Ammon's horn (tissue), 1 donor: Measurements from ENCODE around the gene SCAP.

Experiments
- DNase-seq: peaks from one replicate; pipeline ENCODE4 v3.0.0-alpha.2; 2016; ENCODE audit warnings: low spot score

Gene SCAP

DNA sequence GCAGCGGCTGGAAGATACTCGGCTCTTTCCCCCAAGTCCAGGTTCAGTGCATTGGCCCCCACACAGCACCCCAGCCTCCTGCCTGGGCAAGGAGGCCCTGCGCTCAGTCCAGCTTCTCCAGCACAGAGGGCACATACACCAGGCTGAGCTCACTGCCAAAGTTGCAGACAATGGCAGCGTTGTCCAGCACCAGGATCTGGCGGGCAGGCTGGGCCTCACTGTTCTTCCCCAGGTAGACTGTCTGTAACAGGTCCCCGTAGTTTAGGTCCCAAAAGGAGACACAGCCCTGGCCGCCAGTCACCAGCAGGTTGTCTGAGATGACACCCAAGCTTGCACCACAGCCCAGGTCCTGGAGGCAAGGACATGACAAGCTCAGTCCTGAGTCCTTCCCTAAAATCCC is 62.0 kb downstream of the SCAP start:
- peak; percentile 91 for DNase-seq

DNA sequence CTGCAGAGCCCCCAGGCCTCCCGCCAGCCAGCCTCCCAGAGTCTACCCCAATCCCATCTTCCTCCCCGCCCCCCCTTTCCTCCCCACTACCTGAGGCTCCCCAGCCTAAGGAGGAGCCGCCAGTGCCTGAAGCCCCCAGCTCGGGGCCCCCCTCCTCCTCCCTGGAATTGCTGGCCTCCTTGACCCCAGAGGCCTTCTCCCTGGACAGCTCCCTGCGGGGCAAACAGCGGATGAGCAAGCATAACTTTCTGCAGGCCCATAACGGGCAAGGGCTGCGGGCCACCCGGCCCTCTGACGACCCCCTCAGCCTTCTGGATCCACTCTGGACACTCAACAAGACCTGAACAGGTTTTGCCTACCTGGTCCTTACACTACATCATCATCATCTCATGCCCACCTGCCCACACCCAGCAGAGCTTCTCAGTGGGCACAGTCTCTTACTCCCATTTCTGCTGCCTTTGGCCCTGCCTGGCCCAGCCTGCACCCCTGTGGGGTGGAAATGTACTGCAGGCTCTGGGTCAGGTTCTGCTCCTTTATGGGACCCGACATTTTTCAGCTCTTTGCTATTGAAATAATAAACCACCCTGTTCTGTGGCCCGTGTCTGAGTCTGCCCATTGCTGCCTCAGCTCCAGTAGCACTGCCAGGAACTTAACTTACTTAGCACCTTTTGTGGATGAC is 62.8 kb downstream of the SCAP start:
- no peak for DNase-seq

GRCh38 chr3:47412453-47412756 is 63.3 kb downstream of the SCAP start:
- DNase-seq = no peak

DNA sequence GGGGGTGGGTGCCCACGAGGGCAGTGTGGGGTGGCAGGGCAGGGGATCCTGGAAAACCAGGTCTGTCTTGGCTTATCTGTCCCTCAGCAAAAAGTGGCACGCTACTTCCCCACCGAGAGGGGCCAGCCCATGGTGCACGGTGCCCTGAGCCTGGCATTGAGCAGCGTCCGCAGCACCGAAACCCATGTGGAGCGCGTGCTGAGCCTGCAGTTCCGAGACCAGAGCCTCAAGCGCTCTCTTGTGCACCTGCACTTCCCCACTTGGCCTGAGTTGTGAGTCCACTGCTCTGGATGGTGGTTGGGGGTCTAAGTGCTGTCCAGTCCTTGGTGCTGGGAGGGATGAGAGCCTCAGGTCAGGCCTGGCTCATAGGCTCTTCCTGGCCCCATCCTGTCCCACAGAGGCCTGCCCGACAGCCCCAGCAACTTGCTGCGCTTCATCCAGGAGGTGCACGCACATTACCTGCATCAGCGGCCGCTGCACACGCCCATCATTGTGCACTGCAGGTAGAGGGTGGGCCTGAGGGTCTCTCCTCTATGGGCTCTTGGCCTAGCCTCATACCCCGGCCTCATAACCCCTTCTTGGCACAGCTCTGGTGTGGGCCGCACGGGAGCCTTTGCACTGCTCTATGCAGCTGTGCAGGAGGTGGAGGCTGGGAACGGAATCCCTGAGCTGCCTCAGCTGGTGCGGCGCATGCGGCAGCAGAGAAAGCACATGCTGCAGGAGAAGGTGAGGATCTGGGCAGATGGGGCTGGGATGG is 63.9 kb downstream of the SCAP start:
- DNase-seq = no peak

GRCh38 chr3:47410801-47411646 is 64.7 kb downstream of the SCAP start:
- DNase-seq = no peak

GRCh38 chr3:47410417-47410720 is 65.4 kb downstream of the SCAP start:
- DNase-seq = no peak

- no peak for DNase-seq
These were observed 65.9 kb downstream of the SCAP start for GRCh38 chr3:47409688-47410416.

GRCh38 chr3:47409284-47409683 is 66.5 kb downstream of the SCAP start:
- DNase-seq = no peak

- DNase-seq = no peak
These were observed 66.9 kb downstream of the SCAP start for GRCh38 chr3:47408839-47409229.

- no peak for DNase-seq
These were observed 67.6 kb downstream of the SCAP start for GRCh38 chr3:47407896-47408838.

- DNase-seq = no peak
These were observed 68.5 kb downstream of the SCAP start for GRCh38 chr3:47407237-47407636.

GRCh38 chr3:47406762-47407149 is 69.0 kb downstream of the SCAP start:
- no peak for DNase-seq

- DNase-seq = no peak
These were observed 69.7 kb downstream of the SCAP start for GRCh38 chr3:47405820-47406761.

GRCh38 chr3:47404955-47405790 is 70.6 kb downstream of the SCAP start:
- peak; percentile 88 for DNase-seq

DNA sequence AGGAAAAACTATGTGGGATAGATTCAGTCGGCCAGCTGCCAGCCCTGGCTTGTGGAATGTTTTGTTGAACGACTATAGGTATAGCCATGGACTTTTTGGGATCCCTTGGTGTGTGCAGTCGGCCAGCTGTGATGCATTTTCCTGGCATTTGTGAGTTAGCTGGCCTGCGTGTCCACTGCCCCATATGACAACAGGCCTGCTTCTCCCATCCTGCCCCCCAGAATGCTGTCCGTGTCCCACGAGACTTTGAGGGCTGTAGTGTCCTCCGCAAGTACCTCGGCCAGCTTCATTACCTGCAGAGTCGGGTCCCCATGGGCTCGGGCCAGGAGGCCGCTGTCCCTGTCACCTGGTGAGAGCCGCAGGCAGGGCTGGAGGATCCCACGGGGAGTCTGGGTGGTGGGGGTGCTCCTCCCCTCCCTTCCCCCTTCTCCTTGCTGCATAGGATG is 71.3 kb downstream of the SCAP start:
- DNase-seq = no peak

- no peak for DNase-seq
These were observed 76.0 kb downstream of the SCAP start for GRCh38 chr3:47399531-47400270.

- DNase-seq = no peak
These were observed 76.7 kb downstream of the SCAP start for GRCh38 chr3:47399016-47399415.

DNA sequence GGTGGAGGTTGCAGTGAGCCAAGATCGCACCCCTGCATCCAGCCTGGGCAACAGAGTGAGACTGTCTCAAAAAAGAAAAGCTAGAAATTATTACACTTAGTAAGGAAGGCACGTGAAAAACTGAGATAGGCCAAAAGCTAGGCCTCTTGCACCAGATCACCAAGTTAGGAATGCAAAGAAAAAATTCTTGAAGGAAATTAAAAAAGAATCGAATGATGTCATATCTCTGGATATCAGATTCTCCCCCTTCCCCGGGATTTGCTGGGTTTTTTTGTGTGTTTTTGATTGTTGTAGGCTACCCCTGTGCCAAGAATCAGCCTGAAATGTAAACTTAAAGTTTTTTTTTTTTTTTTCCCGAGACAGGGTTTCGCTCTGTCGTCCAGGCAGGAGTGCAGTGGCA is 77.5 kb downstream of the SCAP start:
- no peak for DNase-seq

GRCh38 chr3:47394881-47395280 is 80.9 kb downstream of the SCAP start:
- DNase-seq = peak; percentile 73
